Progenitor cell of endocrine pancreas (in vitro differentiated cells): ENCODE data around the gene KRT79. TPM values are rescaled to one million over a fixed set of nuclear protein-coding genes. Genes with fewer than 3 reads are reported as not detected.

Experiments used
- DNase-seq: peaks from one replicate; pipeline ENCODE4 v3.0.0; 2021; ENCODE audit warnings: low spot score; ENCODE audit not compliant: unreplicated experiment
- H3K27ac Mint-ChIP-seq: 2 replicates; pipeline ENCODE4 v1.8.0; 2021; ENCODE audit warnings: mild to moderate bottlenecking, moderate library complexity, mixed read lengths
- H3K27me3 Mint-ChIP-seq: 2 replicates; pipeline ENCODE4 v1.8.0; 2021; ENCODE audit warnings: mixed read lengths
- H3K36me3 Mint-ChIP-seq: 2 replicates; pipeline ENCODE4 v1.8.0; 2022; ENCODE audit warnings: mixed read lengths; ENCODE audit not compliant: insufficient read depth
- H3K4me1 Mint-ChIP-seq: 2 replicates; pipeline ENCODE4 v1.8.0; 2021; ENCODE audit warnings: low read depth, mixed read lengths
- H3K4me3 Mint-ChIP-seq: 2 replicates; pipeline ENCODE4 v1.8.0; 2021; ENCODE audit warnings: low read depth, mild to moderate bottlenecking, moderate library complexity, mixed read lengths
- H3K9me3 Mint-ChIP-seq: 2 replicates; pipeline ENCODE4 v1.8.0; 2021; ENCODE audit warnings: low read depth, mixed read lengths
- total RNA-seq: library from RNA; stranded (reverse); gene quantifications from 2 replicates; pipeline ENCODE4 v1.2.1, GENCODE V29; 2021
- TF ChIP-seq, protein P1 (sequence below): fragments of 200-600 bp; sonication (generic); IDR thresholded peaks from one replicate; pipeline ENCODE4 v1.5.0; 2021; ENCODE audit warnings: antibody characterized with exemption, mild to moderate bottlenecking; ENCODE audit not compliant: unreplicated experiment

The KRT79 gene
- total RNA-seq, 1 donor from 2014 or later, result not detected

DNA sequence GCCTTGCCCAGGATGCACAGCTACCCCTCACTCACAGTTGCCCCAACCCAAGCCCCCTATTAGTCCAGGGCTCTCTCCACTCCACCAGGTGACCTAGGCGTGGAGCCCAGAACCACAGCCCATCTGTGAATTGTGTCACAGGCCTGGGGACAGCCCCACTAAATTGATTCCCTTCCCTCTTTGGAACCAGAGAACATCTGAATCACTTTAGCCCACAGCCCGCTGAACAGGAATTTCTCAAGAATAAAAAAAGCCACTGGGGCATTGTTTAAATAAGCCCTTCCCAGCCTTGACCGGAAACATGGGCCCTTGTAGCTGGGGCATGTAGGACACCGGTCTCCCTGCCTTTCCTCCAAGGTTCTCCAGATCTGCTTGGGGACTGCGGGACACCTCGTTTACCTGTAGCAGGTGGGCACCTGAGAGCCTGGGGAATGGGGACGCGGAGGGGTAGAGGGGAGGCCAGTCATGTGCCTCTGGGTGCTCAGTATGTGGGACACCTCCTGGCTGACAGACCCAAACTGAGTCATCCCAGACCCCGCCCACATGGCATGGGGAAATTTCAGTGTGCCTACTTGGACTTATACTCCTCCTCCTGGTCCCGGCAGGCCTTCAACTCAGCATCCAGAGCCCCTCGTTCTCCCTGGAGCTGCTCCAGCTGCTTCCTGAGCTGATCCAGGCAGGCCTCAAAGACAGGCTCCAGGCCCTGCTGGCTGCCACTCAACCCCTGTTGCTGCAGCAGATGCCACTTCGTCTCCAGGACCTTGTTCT lies 13.4 kb upstream of the KRT79 start:
- Mint-ChIP-seq H3K36me3 (no peaks in the 10 kb centered on the region), H3K27ac (no peak overlapping the region), H3K4me3 (no peak overlapping the region), H3K27me3 (peaks cover 34% of the 10 kb centered on the region), H3K9me3 (no peaks in the 10 kb centered on the region), H3K4me1 (no peaks in the 10 kb centered on the region)
- DNase-seq, result no peak
- TF ChIP-seq, protein P1, sequence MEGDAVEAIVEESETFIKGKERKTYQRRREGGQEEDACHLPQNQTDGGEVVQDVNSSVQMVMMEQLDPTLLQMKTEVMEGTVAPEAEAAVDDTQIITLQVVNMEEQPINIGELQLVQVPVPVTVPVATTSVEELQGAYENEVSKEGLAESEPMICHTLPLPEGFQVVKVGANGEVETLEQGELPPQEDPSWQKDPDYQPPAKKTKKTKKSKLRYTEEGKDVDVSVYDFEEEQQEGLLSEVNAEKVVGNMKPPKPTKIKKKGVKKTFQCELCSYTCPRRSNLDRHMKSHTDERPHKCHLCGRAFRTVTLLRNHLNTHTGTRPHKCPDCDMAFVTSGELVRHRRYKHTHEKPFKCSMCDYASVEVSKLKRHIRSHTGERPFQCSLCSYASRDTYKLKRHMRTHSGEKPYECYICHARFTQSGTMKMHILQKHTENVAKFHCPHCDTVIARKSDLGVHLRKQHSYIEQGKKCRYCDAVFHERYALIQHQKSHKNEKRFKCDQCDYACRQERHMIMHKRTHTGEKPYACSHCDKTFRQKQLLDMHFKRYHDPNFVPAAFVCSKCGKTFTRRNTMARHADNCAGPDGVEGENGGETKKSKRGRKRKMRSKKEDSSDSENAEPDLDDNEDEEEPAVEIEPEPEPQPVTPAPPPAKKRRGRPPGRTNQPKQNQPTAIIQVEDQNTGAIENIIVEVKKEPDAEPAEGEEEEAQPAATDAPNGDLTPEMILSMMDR, result no peak

DNA sequence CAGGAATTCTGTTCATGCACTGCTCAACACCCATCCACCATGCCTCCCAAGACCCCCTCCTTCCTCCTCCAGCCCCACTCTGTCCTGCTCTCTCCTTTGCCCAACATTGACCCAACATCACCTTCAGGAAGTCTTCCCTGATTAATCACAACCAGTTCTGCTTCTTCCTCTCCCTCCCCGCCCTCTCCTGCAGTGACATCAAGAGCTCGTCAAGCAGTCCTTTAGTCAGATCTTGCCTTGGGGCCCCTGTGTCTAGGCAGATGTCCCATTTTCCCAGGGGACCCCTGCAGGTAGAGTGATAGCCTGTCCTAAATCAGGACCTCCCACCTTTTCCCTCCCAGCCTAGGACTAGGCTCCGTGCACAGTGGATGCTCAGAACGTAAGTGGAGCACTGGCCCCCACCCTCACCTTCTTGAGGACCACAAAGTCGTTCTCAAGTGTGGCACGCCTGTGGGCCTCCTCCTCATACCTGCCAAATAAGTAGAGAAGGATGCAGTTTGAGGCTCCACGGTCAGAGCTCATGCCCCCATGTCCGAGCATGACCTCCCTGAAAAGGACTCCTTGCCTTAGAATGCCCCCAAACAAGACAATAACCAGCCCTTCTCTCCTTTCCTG lies 12.4 kb upstream of the KRT79 start:
- TF ChIP-seq, protein P1, result no peak
- H3K4me3 Mint-ChIP-seq, result no peak overlapping the region
- H3K36me3 Mint-ChIP-seq, result no peaks in the 10 kb centered on the region
- no peaks in the 10 kb centered on the region for H3K4me1 Mint-ChIP-seq
- H3K27me3 Mint-ChIP-seq, result peaks cover 26% of the 10 kb centered on the region
- DNase-seq, result no peak
- no peaks in the 10 kb centered on the region for H3K9me3 Mint-ChIP-seq
- H3K27ac Mint-ChIP-seq, result no peak overlapping the region

DNA sequence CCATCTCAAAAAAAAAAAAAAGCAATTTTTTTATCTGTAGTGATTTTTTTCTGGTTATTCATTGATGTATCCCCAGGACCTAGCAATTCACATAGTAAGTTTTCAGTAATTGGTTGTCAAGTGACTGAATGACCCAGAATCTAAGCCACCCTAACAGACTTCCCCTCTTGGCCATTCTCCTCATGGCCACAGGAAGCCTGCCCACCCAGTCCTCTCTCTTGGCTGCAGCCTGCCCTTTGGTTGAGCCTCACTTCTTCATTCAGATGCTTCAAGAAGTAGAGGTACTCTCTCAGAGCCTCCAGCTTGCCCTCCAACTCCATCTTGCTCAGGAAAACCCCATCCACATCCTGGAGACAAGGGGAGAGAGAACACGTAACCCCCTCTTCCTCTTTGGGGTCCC lies 11.8 kb upstream of the KRT79 start:
- H3K9me3 Mint-ChIP-seq, result no peaks in the 10 kb centered on the region
- H3K4me3 Mint-ChIP-seq, result no peak overlapping the region
- H3K4me1 Mint-ChIP-seq, result no peaks in the 10 kb centered on the region
- TF ChIP-seq, protein P1, result no peak
- no peaks in the 10 kb centered on the region for H3K36me3 Mint-ChIP-seq
- no peak overlapping the region for H3K27ac Mint-ChIP-seq
- no peak for DNase-seq
- peaks cover 25% of the 10 kb centered on the region for H3K27me3 Mint-ChIP-seq

DNA sequence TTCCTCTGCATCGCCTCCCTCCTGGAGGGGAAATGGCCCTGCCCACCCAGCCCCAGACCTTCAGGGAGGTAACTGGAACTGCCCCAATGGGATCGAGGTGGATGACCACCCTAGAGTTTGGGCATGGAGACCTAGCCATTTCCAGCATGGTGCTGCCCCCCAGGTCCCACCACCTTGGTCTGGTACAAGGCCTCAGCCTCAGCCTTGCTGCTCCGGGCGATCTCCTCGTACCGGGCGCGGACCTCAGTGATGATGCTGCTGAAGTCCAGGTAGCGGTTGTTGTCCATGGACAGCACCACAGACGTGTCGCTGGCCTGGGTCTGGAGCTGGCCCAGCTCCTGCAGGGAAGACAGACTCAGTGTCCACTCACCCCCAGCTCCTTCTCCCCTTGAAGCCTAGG lies 10.3 kb upstream of the KRT79 start:
- Mint-ChIP-seq H3K9me3 (no peaks in the 10 kb centered on the region), H3K4me1 (no peaks in the 10 kb centered on the region), H3K36me3 (no peaks in the 10 kb centered on the region), H3K27me3 (peaks cover 30% of the 10 kb centered on the region), H3K27ac (no peak overlapping the region), H3K4me3 (no peak overlapping the region)
- DNase-seq, result no peak
- TF ChIP-seq, protein P1, result no peak

DNA sequence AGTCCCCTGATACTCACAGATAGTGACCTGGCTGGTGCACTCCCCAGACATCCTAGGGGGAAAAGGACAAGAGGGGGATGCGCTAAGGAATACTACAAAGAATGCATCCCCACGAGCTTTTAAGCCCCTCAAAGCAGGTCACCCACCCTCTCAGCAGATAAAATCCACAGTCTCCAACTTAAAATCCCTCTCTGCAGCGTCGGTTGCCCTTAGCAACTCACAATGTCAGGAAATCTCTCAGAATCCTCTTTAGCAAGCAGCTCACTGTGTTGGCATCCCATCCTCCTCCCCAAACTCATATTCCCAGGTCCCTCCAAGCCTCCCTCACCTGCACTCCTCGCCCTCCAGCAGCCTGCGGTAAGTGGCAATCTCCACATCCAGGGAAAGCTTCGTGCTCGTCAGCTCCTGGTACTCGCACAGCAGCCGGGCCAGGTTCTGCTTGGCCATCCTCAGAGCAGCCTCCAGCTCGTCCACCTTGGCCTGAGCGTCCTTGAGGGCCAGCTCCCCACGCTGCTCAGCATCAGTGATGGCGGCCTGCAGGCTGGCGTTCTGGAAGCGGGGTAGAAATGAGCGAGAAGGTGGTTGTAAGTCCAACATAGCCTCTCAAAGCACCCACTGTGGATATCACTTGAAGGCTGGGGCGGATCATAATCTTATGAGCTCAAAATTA lies 5.5 kb upstream of the KRT79 start:
- Mint-ChIP-seq H3K4me3 (no peak overlapping the region), H3K9me3 (no peaks in the 10 kb centered on the region), H3K36me3 (no peaks in the 10 kb centered on the region), H3K27ac (no peak overlapping the region), H3K4me1 (no peaks in the 10 kb centered on the region), H3K27me3 (peaks cover 43% of the 10 kb centered on the region)
- TF ChIP-seq, protein P1, result no peak
- no peak for DNase-seq
